G401 (cell line): ENCODE results near the gene FAM83E. TPM values are rescaled to one million over a fixed set of nuclear protein-coding genes. Genes with fewer than 3 reads are reported as not detected.

Experiments
- DNase-seq: peaks from one replicate; pipeline ENCODE4 v3.0.0-alpha.2; 2015; ENCODE audit warnings: low spot score
- in situ Hi-C: cut with HindIII; loops from 2 replicates; pipeline ENCODE4 v1.10.0; 2016; ENCODE audit warnings: low sequenced_read_pairs, mixed read lengths
- total RNA-seq: library from RNA; depleted of rRNA; stranded (reverse); fragments of >200 nt; shearing (Covaris generic); gene quantifications from 2 replicates; pipeline ENCODE4 v1.2.3, GENCODE V29; 2014

FAM83E gene
- total RNA-seq, 1 experiment from 2014 or later: 0.34 TPM

DNA sequence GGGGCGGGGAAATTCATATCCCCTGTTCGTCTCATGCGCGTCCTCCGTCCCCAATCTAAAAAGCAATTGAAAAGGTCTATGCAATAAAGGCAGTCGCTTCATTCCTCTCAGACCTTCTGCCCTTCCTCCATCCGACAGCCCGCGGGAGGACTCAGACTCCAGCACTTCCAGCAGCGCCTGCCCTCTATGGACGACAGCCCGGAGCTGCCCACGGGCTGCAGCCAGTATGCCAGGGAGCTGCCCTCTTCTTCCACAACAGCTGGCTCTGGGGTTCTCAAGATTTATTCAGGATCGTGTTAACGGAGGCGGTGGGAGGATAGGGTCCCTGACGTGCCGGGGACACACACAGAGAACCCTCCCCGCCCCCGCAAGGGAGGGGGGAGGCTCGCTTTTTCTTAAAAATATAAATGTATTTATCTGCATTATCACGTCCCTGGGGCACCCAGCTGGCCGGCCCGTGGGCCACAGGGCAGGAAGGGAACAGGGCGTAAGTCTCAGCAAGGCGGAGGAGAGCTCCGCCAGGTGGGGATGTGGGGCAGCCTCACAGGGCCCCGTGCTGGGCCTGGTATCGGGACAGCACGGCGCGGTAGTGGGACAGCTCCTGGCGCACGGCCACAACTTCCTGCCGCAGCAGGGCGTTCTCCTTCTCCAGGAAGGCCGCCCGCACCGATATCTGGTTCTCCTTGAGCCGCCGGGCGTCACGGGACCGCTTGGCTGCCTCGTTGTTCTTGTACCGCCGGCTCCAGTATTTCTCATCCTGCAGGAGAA, 15.6 kb upstream of the FAM83E start:
- DNase-seq: peak; percentile 68
- in situ Hi-C loops: no loop called here

- DNase-seq: peak; percentile 85
- in situ Hi-C loops: no loop called here
These were observed 14.9 kb upstream of the FAM83E start for GRCh38 chr19:48629599-48630295.

- in situ Hi-C loops: no loop called here
- DNase-seq: no peak
These were observed 14.4 kb upstream of the FAM83E start for GRCh38 chr19:48629297-48629598.

DNA sequence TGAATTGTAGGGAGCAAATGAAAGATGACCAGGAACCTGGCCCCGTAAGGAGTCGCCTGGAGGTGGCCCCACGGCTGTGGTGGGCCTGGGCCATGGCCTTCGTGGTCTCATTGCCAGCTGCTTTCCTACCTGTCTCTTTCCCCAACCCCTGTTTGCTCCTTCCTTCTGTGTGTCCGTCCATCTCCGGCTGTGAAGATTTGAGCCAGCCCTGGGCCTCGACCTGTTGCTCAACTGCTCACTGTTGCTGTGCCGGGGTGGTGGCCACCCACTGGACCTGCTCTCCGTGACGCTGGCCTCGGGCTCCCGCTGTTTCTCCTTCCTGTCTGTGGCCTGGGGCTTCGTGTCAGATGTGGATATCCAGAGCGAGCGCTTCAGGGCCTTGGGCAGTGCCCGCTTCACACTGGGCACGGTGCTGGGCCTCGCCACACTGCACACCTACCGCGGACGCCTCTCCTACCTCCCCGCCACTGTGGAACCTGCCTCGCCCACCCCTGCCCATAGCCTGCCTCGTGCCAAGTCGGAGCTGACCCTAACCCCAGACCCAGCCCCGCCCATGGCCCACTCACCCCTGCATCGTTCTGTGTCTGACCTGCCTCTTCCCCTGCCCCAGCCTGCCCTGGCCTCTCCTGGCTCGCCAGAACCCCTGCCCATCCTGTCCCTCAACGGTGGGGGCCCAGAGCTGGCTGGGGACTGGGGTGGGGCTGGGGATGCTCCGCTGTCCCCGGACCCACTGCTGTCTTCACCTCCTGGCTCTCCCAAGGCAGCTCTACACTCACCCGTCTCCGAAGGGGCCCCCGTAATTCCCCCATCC, 13.8 kb upstream of the FAM83E start:
- in situ Hi-C loops: no loop called here
- peak; percentile 10 for DNase-seq

GRCh38 chr19:48627865-48628314, 13.0 kb upstream of the FAM83E start:
- DNase-seq: no peak
- in situ Hi-C loops: no loop called here

GRCh38 chr19:48627201-48627864, 12.5 kb upstream of the FAM83E start:
- peak; percentile 19 for DNase-seq
- in situ Hi-C loops: no loop called here

- in situ Hi-C loops: no loop called here
- DNase-seq: no peak
These were observed 11.0 kb upstream of the FAM83E start for GRCh38 chr19:48625891-48626327.

- DNase-seq: peak; percentile 17
- in situ Hi-C loops: no loop called here
These were observed 10.2 kb upstream of the FAM83E start for GRCh38 chr19:48624791-48625723.

- in situ Hi-C loops: no loop called here
These were observed 9.3 kb upstream of the FAM83E start for GRCh38 chr19:48624067-48624594.

DNA sequence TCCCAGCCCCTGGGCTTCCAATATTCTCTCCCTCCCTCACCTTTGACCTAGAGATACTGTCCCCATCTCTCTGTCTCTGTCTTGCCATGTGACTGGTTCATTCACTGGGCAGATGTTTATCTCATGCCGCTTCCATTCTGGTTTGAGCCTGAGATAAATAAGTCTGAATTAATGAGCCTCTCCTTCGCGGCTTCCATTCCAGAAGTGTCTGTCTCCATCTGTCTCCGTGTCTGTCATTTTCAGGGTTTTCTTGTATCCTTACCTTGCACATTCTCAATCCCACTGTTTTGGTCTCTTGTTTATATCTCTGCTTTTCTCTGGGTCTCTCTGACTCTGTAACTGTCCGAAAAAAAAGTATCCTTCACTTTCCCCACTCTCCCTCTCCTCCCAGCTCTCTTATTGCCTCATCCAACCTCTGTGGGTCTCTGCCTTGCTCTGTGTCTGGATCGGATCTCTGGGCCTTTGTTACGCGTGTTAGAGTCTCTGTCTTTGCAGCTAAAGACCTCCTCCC, 8.7 kb upstream of the FAM83E start:
- no peak for DNase-seq
- in situ Hi-C loops: no loop called here

More at GRCh38 chr19:48624067-48624594, 9.3 kb upstream of the FAM83E start:
- DNase-seq: peak; percentile 98

GRCh38 chr19:48619692-48620585, 5.1 kb upstream of the FAM83E start:
- DNase-seq: no peak
- in situ Hi-C loops: no loop called here

DNA sequence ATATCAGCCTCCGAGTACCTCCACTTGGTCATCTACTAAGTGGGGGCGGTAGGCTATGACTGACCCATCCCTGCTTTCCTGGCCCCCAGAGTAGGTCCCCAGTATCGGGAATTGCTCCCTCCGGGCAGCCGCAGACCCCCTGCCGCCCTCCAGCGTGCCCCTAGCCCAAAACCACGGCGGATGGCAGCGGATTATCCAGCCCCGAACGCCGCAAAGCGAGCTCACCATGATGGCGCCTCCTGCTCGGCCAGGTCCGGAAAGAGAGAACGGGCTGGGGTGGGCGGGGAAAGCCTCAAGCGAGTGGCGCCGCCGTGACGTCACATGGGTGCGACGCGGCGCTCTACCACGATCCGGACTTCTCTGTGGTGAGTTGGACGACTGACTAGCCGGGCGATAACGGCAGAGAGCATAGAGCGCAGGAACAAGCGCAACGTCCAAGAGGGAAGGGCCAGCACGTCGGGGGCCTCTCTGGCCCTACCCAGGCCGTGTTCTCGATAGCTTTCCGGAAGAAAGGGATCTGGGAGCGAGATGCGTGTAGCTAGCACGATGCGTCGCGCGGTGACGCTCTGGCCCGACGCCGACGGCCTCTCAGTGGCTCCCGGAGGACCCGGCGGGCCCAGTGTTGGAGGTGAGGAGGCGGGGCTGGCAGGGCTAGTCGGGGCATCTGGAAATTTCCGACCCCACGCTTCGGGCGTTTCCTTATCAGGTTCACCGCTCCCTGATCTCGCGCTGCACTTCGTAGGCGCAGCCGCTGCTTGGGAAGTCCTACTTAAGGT, 4.2 kb upstream of the FAM83E start, which contains the start of the genes RPL18 and SPHK2:
Gene RPL18 (minus strand): TSS at position 263 of the 776 bp plus-strand sequence. CDS start 35 bp downstream, at position 228.
Gene SPHK2 (plus strand): TSS at position 591 of the 776 bp plus-strand sequence. CDS start 1,009 bp downstream, outside the sequence.
- peak; percentile 100 for DNase-seq
- in situ Hi-C loops: no loop called here

- in situ Hi-C loops: no loop called here
- DNase-seq: no peak
These were observed 3.5 kb upstream of the FAM83E start for GRCh38 chr19:48618278-48618915.

DNA sequence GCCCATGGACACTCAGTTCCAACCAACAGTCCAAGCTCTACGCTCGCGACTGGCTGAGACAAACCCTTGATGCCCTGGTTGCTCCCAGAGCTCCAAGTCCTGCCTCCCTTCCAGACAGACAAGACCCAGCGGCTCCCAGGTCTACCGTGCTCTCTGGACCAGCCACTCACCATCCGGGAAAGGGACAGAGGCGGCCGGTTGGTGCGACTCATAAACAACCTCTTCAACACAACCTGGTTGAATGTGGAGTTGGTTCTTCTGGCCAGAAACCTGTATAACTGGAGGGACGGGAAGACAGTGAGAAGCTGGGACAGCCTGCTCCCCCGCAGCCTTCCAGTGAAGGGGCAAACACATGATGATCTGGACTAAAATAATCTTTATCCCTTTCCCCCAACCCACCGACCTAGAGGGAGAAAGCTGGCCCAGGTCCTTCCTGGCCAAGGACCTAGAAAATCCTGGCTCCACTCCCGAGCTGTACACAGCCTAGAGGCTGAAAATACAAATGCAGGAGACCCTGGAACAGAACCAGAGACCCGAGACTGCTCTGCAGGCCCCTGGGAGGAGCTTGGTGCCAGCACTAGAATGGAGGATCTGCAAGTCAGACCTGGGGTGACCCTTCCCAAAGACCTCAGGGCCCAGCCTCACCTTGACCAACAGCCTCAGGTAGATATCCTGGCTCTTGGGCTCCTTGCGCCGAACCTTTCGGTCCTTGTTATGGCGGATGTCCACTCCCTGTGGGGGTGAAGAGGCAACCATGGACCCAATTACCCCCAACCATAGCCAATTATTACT, 2.5 kb upstream of the FAM83E start:
- in situ Hi-C loops: no loop called here
- DNase-seq: peak; percentile 37
